Endothelial cell (in vitro differentiated cells): ENCODE data around the gene TJP2. TPM values are rescaled to one million over a fixed set of nuclear protein-coding genes. Genes with fewer than 3 reads are reported as not detected.
A peak's percentile ranks its signal among the peaks of the same experiment; 100 is the strongest.

Experiments used
- DNase-seq: peaks from one replicate; pipeline ENCODE4 v3.0.0; 2021; ENCODE audit warnings: low spot score
- H3K27ac Mint-ChIP-seq: one replicate; pipeline ENCODE4 v1.8.0; 2021; ENCODE audit warnings: mixed read lengths, inconsistent platforms; ENCODE audit not compliant: unreplicated experiment
- H3K27me3 Mint-ChIP-seq: one replicate; pipeline ENCODE4 v1.8.0; 2021; ENCODE audit warnings: mild to moderate bottlenecking, moderate library complexity, mixed read lengths, inconsistent platforms; ENCODE audit not compliant: unreplicated experiment
- H3K36me3 Mint-ChIP-seq: one replicate; pipeline ENCODE4 v1.8.0; 2021; ENCODE audit warnings: mild to moderate bottlenecking, low read depth, mixed read lengths, inconsistent platforms; ENCODE audit not compliant: unreplicated experiment
- H3K4me1 Mint-ChIP-seq: one replicate; pipeline ENCODE4 v1.8.0; 2021; ENCODE audit warnings: mild to moderate bottlenecking, mixed read lengths, inconsistent platforms; ENCODE audit not compliant: unreplicated experiment
- H3K4me3 Mint-ChIP-seq: one replicate; pipeline ENCODE4 v1.8.0; 2021; ENCODE audit warnings: mild to moderate bottlenecking, mixed read lengths, inconsistent platforms; ENCODE audit not compliant: unreplicated experiment
- H3K9me3 Mint-ChIP-seq: one replicate; pipeline ENCODE4 v1.8.0; 2021; ENCODE audit warnings: mixed read lengths, inconsistent platforms; ENCODE audit not compliant: unreplicated experiment
- total RNA-seq: library from RNA; stranded (reverse); fragmentation: NEBNext Ultra II Directional; extraction: Animal tissue kit (Norgen Biotek cat#: 25700); gene quantifications from one replicate; pipeline ENCODE4 v1.2.1, GENCODE V29; 2021; ENCODE audit not compliant: unreplicated experiment
- TF ChIP-seq, protein P1 (sequence below): fragments of 200-600 bp; sonication (generic); IDR thresholded peaks from one replicate; pipeline ENCODE4 v1.5.0; 2021; ENCODE audit warnings: antibody characterized with exemption; ENCODE audit not compliant: unreplicated experiment

The TJP2 gene
- total RNA-seq, 1 donor from 2014 or later: 198 TPM

- DNase-seq: peak; percentile 0
- Mint-ChIP-seq H3K27me3 (peaks cover 7% of the 10 kb centered on the region), H3K36me3 (peaks cover 18% of the 10 kb centered on the region), H3K9me3 (no peaks in the 10 kb centered on the region), H3K27ac (peak overlapping the region; percentile 42), H3K4me1 (peaks cover 53% of the 10 kb centered on the region), H3K4me3 (no peak overlapping the region)
- TF ChIP-seq, protein P1, sequence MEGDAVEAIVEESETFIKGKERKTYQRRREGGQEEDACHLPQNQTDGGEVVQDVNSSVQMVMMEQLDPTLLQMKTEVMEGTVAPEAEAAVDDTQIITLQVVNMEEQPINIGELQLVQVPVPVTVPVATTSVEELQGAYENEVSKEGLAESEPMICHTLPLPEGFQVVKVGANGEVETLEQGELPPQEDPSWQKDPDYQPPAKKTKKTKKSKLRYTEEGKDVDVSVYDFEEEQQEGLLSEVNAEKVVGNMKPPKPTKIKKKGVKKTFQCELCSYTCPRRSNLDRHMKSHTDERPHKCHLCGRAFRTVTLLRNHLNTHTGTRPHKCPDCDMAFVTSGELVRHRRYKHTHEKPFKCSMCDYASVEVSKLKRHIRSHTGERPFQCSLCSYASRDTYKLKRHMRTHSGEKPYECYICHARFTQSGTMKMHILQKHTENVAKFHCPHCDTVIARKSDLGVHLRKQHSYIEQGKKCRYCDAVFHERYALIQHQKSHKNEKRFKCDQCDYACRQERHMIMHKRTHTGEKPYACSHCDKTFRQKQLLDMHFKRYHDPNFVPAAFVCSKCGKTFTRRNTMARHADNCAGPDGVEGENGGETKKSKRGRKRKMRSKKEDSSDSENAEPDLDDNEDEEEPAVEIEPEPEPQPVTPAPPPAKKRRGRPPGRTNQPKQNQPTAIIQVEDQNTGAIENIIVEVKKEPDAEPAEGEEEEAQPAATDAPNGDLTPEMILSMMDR: no peak
These were observed 33.8 kb upstream of the TJP2 start for GRCh38 chr9:69140123-69140735.

GRCh38 chr9:69141851-69142250, 32.2 kb upstream of the TJP2 start:
- TF ChIP-seq, protein P1: no peak
- Mint-ChIP-seq H3K4me3 (no peak overlapping the region), H3K27me3 (peaks cover 7% of the 10 kb centered on the region), H3K4me1 (peaks cover 45% of the 10 kb centered on the region), H3K27ac (peak overlapping the region; percentile 50), H3K36me3 (peaks cover 18% of the 10 kb centered on the region), H3K9me3 (no peaks in the 10 kb centered on the region)
- no peak for DNase-seq

- TF ChIP-seq, protein P1: no peak
- no peaks in the 10 kb centered on the region for H3K9me3 Mint-ChIP-seq
- DNase-seq: no peak
- no peak overlapping the region for H3K4me3 Mint-ChIP-seq
- peaks cover 5% of the 10 kb centered on the region for H3K27me3 Mint-ChIP-seq
- H3K4me1 Mint-ChIP-seq: peaks cover 41% of the 10 kb centered on the region
- H3K36me3 Mint-ChIP-seq: peaks cover 9% of the 10 kb centered on the region
- no peak overlapping the region for H3K27ac Mint-ChIP-seq
These were observed 30.8 kb upstream of the TJP2 start for GRCh38 chr9:69143291-69143690.

DNA sequence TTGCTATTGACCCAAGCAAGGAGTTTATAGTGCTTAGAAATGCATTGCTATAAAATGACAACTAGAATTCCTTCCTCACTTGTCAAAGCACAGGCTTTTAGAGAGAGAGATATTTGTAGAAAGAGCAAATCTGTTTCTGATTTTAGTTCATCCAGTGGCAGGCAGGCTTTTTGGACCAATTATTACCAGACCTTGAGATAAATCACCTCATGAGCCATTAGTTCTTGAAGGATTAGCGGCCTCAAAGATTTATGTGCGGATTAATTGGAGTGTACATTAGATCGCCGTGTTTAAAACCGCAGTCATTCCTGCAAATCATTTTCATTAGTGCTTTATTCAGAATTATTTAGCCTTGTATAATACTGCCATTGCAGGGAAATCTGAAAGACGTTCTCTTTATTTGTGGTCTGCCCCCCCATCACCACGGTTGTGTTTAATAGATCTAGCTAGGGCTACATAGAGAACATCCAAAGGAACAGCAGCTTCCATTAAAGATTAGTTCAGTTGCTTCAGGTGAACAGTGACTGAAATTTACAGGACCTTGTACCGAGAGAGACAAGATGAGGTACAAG, 28.8 kb upstream of the TJP2 start:
- TF ChIP-seq, protein P1: no peak
- H3K4me1 Mint-ChIP-seq: peaks cover 50% of the 10 kb centered on the region
- H3K27ac Mint-ChIP-seq: no peak overlapping the region
- peaks cover 2% of the 10 kb centered on the region for H3K27me3 Mint-ChIP-seq
- H3K9me3 Mint-ChIP-seq: no peaks in the 10 kb centered on the region
- H3K4me3 Mint-ChIP-seq: no peak overlapping the region
- DNase-seq: no peak
- H3K36me3 Mint-ChIP-seq: peaks cover 4% of the 10 kb centered on the region

GRCh38 chr9:69147041-69147834, 26.8 kb upstream of the TJP2 start:
- Mint-ChIP-seq H3K9me3 (peaks cover 4% of the 10 kb centered on the region), H3K27me3 (peaks cover 2% of the 10 kb centered on the region), H3K4me1 (peaks cover 60% of the 10 kb centered on the region), H3K36me3 (peaks cover 17% of the 10 kb centered on the region), H3K4me3 (no peak overlapping the region), H3K27ac (peak overlapping the region; percentile 82)
- peak; percentile 0 for DNase-seq
- TF ChIP-seq, protein P1: no peak
